HFFc6 (cell line): Measurements from ENCODE around the gene GDPD5. TPM values are rescaled to one million over a fixed set of nuclear protein-coding genes. Genes with fewer than 3 reads are reported as not detected.

Source experiments
- DNase-seq: peaks from one replicate; pipeline ENCODE4 v3.0.0-alpha.2; 2018
- H3K27ac Mint-ChIP-seq: 2 replicates; pipeline ENCODE4 v1.8.0; 2020; ENCODE audit warnings: mild to moderate bottlenecking, mixed read lengths
- H3K27me3 Mint-ChIP-seq: 2 replicates; pipeline ENCODE4 v1.8.0; 2021; ENCODE audit warnings: mild to moderate bottlenecking, moderate library complexity, mixed read lengths; ENCODE audit not compliant: insufficient read depth
- H3K36me3 Mint-ChIP-seq: 2 replicates; pipeline ENCODE4 v1.8.0; 2021; ENCODE audit warnings: low read depth, mixed read lengths
- H3K4me1 Mint-ChIP-seq: 2 replicates; pipeline ENCODE4 v1.8.0; 2020; ENCODE audit warnings: low read depth, mixed read lengths
- H3K4me3 Mint-ChIP-seq: 2 replicates; pipeline ENCODE4 v1.8.0; 2020; ENCODE audit warnings: mild to moderate bottlenecking, moderate library complexity, mixed read lengths
- H3K9me3 Mint-ChIP-seq: 2 replicates; pipeline ENCODE4 v1.8.0; 2020; ENCODE audit warnings: mild to moderate bottlenecking, mixed read lengths
- total RNA-seq, 6 experiments: library from RNA; stranded (reverse); fragmentation: NEBNext Ultra II Directional; extraction: Animal tissue kit (Norgen Biotek cat#: 25700); gene quantifications; 2 replicates in 1 of 6; 3 replicates in 5 of 6; pipeline ENCODE4 v1.2.3, GENCODE V29; 2021
- TF ChIP-seq, protein P1 (sequence below): fragments of 200-600 bp; sonication (generic); IDR thresholded peaks from 2 replicates; pipeline ENCODE4 v1.5.0; 2021; ENCODE audit warnings: antibody characterized with exemption, mild to moderate bottlenecking

GDPD5 gene
- total RNA-seq, 6 experiments from 2014 or later, result 2.5 to 5.7 (median 4.2) TPM

DNA sequence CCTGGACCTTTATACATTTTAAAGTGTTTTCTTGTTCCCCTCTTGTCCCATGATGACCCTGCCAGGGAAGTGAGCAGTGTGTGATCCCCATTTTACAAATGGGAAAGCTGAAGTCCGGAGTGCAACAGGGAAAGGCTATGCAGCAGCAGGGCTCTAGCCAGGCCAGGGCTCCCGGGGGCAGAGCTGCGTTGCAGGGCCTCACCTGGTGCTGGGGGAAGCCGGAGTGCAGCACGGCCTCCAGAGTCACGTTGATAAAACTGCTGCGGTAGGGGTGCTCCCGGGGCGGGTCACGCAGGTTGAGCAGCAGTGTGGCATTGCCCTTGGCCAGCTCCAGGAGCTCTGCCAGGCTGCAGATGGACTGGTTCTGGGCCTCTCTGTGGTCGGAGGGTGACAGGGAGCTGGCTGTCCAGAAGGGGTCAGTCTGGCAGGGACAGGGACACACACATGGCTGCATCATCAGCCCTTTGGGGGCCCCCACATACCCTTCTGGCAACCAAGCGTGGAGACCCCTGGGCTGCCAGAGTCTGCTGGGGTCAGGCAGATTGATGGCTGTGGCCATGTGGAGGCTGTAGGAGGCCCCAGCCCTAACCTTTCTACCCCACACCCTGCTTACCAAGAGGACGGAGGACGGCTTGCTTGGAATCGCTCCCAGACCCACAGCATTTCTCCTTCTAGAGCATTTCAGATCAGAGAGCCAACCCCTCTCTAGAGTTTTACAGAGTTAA is 83.4 kb downstream of the GDPD5 start:
- no peak for DNase-seq
- peaks cover 15% of the 10 kb centered on the region for H3K4me1 Mint-ChIP-seq
- TF ChIP-seq, protein P1, sequence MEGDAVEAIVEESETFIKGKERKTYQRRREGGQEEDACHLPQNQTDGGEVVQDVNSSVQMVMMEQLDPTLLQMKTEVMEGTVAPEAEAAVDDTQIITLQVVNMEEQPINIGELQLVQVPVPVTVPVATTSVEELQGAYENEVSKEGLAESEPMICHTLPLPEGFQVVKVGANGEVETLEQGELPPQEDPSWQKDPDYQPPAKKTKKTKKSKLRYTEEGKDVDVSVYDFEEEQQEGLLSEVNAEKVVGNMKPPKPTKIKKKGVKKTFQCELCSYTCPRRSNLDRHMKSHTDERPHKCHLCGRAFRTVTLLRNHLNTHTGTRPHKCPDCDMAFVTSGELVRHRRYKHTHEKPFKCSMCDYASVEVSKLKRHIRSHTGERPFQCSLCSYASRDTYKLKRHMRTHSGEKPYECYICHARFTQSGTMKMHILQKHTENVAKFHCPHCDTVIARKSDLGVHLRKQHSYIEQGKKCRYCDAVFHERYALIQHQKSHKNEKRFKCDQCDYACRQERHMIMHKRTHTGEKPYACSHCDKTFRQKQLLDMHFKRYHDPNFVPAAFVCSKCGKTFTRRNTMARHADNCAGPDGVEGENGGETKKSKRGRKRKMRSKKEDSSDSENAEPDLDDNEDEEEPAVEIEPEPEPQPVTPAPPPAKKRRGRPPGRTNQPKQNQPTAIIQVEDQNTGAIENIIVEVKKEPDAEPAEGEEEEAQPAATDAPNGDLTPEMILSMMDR, result no peak; the same call in 1 of the 2 replicates
- no peak overlapping the region for H3K4me3 Mint-ChIP-seq
- H3K27ac Mint-ChIP-seq, result no peak overlapping the region
- peaks cover 23% of the 10 kb centered on the region for H3K27me3 Mint-ChIP-seq
- H3K9me3 Mint-ChIP-seq, result no peaks in the 10 kb centered on the region
- H3K36me3 Mint-ChIP-seq, result no peaks in the 10 kb centered on the region

DNA sequence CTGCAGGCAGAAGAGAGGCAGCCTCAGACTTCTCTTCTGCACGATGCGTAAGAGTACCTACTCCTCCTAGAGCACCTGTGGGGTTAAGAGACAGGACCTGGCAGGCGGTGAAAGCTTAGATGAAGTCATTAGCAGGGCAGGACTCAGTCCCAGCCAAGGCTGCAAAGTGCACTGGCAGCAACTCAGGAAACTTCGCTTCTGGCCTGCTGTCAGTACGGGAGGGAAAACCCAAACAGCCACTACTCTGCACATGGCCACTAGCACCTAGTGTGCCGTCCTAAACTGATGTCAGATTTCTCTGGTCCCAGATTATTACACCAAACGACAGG is 84.0 kb downstream of the GDPD5 start:
- Mint-ChIP-seq H3K27me3 (peaks cover 23% of the 10 kb centered on the region), H3K36me3 (no peaks in the 10 kb centered on the region)
- no peak for DNase-seq

GRCh38 chr11:75440960-75441803 is 84.6 kb downstream of the GDPD5 start:
- H3K9me3 Mint-ChIP-seq, result no peaks in the 10 kb centered on the region
- H3K27me3 Mint-ChIP-seq, result peaks cover 23% of the 10 kb centered on the region
- H3K4me3 Mint-ChIP-seq, result no peak overlapping the region
- no peak for DNase-seq
- no peaks in the 10 kb centered on the region for H3K36me3 Mint-ChIP-seq
- H3K27ac Mint-ChIP-seq, result no peak overlapping the region
- peaks cover 15% of the 10 kb centered on the region for H3K4me1 Mint-ChIP-seq
- TF ChIP-seq, protein P1, result no peak

More for the DNA sequence above, 84.0 kb downstream of the GDPD5 start:
- no peak overlapping the region for H3K27ac Mint-ChIP-seq
- TF ChIP-seq, protein P1, result no peak
- H3K4me3 Mint-ChIP-seq, result no peak overlapping the region
- peaks cover 15% of the 10 kb centered on the region for H3K4me1 Mint-ChIP-seq
- H3K9me3 Mint-ChIP-seq, result no peaks in the 10 kb centered on the region

DNA sequence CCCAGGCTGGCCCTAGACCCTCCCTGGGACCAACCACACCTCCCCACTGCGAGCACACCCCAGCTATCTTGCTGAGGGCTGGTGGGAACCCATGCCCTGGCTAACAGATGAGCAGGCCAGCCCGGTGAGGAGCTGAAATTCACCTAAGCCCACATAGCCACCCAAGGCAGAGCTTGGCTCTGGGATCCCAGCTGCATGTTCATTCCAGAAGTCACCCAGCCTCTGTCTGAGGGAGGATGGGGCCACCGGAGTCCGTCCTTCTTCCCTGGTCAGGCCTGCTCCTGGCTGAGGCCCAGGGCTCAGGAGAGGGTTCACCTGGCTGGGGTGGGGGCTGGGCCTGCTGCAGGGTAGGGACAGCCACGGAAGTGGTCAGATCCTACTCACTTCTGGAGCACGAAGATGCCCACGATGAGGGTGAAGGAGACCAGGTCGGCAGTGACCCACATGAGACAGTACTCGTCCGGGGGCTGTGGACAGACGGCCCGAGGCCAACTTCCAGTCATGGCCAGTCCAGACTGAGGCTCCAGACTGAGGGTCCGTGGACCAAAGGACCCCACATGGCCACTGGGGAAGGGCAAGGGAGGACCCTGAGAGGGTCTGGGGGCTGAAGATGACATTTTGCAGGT is 86.1 kb downstream of the GDPD5 start:
- Mint-ChIP-seq H3K36me3 (no peaks in the 10 kb centered on the region), H3K27me3 (peaks cover 31% of the 10 kb centered on the region), H3K9me3 (no peaks in the 10 kb centered on the region), H3K4me1 (peaks cover 15% of the 10 kb centered on the region), H3K4me3 (no peak overlapping the region), H3K27ac (no peak overlapping the region)
- TF ChIP-seq, protein P1, result no peak
- DNase-seq, result no peak

GRCh38 chr11:75439026-75439425 is 86.7 kb downstream of the GDPD5 start:
- TF ChIP-seq, protein P1, result no peak
- peaks cover 28% of the 10 kb centered on the region for H3K27me3 Mint-ChIP-seq
- no peaks in the 10 kb centered on the region for H3K36me3 Mint-ChIP-seq

More at GRCh38 chr11:75439026-75439425, 86.7 kb downstream of the GDPD5 start:
- H3K9me3 Mint-ChIP-seq, result no peaks in the 10 kb centered on the region
- peaks cover 15% of the 10 kb centered on the region for H3K4me1 Mint-ChIP-seq
- DNase-seq, result no peak
- no peak overlapping the region for H3K27ac Mint-ChIP-seq
- no peak overlapping the region for H3K4me3 Mint-ChIP-seq
